Measurements from ENCODE around the gene LTBP3.
"Not testable (repeated sequence)": the region's sequence is repeated elsewhere in the genome, so short reads cannot be mapped to it uniquely, and the experiment has no call there.

Gene LTBP3

DNA sequence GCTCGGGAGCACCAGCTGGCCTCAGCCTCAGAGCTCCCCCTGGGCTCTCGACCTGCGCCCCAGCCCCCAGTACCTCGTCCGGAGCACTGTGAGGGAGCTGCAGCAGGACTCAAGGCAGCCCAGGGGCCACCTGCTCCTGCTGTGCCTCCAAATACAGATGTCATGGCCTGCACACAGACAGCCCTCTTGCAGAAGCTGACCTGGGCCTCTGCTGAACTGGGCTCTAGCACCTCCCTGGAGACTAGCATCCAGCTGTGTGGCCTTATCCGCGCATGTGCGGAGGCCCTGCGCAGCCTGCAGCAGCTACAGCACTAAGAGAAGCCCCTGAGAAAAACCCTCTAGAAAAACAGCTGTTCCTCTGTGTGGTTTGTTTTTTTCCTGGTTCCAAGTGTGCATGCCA is 13.3 kb upstream of the LTBP3 start:
- DNase-seq (ENCODE audit: low read depth), result no peak

DNA sequence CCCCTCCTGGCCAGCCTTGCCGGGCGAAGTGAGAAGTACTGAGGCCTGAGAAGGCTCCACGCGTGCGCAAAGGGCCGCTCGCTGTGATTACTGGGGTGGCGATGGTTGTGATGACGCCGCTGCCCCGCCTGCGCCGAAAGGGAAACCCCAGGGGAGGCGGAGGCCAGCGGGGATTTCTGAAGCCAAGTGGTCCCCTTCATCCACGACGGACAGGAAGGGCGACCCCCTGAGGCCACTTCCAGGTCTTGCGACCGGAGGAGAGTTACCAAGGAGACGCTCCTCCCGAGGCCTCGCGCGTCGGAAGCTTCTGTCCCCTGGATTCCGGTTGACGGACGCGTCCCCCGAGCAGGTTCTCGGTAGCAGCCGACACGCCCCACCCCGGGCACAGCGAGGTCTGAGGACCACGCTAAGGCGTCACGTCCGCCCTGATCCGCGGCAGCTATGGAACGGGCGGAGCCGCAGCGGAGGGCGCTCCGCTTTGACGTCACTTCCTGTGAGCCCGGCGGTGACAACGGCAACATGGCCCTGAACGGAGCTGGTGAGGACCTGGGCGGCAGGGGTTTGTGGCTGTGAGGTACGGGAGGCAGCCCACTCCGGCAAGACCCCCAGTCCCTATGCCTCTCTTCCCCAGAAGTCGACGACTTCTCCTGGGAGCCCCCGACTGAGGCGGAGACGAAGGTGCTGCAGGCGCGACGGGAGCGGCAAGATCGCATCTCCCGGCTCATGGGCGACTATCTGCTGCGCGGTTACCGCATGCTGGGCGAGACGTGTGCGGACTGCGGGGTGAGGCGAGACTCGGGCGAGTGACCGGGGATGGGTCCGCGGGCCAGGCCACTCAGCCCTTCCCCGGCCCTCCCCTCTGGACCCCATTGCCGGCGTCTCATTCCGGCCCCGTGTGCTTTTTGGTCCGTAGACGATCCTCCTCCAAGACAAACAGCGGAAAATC is 12.1 kb upstream of the LTBP3 start, which contains the start of gene ZNRD2:
Gene ZNRD2, plus strand, starts transcription at position 505 of the 946 bp plus-strand sequence. Its CDS starts 15 bp downstream, at position 520.
- peak; percentile 98 for DNase-seq (ENCODE audit: low read depth)

DNA sequence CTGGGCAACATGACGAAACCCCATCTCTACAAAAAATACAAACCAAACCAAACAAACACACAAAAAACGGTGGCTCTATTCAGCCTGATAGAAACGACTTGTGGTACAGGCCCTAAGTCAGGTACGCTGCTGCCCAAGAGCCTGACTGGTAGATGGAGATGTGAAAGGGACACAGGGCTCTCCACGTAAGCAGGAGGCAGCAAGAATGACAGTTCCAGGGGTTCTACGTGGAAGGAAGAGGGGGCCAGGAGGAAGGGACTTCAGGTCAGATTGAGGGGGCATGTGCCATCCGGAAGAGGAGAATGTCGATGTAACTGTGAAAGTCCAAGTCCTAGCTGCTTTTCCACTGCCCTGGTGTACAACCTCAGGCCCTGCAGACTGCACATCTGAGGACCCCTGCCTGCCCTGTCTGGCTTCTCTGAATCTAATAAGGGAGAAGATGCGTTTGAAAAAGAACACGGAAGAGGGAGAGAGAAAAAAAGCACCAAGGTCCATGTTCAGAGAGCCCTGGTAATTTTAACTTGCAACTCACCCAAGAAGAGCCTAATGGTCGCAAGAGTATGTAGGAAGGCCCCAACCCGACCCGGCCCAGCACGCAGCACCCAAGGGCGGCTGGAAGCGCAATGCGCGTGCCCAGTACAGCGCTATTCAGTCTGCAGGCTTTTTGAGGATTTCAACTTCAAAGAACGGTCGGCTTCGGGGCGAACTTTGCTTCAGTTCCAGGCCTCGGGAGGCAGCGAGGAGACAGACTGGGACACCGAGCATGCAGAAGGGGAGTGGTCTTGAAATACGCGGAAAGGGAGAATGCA is 11.2 kb upstream of the LTBP3 start:
- DNase-seq (ENCODE audit: low read depth), result no peak

DNA sequence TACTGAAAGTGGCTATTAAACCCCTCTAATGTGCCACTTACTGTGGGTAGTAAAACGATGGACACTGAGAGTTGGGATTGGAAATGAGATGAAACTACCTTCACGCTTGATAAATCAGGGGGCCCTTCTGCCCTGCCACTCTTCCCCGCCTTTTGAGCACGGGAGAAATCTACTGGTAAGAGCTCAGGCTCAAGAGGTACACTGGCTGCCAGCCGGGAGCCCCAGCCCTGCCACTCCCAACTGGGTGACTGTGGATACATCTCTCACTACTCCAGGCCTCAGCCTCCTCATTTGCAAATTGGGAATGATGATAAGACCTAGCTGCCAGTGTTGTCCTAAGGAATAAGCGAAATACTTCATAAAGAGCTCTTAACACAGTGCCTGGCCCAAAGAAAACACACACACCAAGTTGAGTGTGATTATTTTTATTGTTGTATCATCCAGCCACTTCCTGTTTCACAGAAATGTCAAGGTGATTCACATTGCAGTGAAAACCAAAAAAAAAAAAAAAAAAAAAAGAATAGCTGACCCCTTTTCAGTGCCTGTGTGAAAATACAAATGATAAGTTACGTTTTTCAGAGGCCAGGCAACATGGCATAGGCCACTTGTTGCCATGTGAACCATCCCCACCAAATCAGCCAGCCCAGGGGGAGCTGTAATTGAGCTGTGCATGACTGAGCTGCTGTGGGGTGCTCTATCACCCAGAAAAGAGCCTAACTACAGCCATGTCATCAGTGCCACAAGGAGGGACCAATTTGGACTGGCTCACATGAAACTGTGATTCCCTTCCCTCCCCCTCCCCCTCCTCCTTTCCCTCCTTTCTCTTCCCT is 7.7 kb upstream of the LTBP3 start:
- DNase-seq (ENCODE audit: low read depth), result no peak

DNA sequence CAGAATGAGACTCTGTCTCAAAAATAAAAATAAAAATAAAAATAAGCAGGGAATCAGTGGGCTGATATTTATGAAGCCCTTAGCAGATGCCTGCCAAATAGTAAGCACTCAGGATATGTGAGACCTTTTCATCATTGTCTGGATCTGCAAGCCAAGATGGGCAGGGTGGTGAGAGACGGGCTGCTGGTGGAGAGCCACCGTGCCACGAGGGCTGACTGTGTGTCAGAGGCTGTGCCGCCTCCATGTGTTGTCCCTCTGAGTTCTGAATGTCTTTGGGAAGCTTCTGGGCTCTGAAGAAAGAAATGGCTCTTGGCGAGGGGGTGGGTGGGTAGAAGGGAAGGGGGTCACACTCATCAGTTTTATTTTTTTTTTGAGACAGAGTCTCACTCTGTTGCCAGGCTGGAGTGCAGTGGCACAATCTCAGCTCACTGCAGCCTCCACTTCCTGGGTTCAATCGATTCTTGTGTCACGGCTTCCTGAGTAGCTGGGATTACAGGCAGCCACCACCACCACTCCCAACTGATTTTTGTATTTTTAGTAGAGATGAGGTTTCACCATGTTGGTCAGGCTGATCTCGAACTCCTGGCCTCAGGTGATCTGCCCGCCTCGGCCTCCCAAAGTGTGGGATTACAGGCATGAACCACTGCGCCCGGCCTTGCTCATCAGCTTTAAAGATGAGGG is 6.9 kb upstream of the LTBP3 start:
- not testable (repeated sequence) for DNase-seq (ENCODE audit: low read depth)

DNA sequence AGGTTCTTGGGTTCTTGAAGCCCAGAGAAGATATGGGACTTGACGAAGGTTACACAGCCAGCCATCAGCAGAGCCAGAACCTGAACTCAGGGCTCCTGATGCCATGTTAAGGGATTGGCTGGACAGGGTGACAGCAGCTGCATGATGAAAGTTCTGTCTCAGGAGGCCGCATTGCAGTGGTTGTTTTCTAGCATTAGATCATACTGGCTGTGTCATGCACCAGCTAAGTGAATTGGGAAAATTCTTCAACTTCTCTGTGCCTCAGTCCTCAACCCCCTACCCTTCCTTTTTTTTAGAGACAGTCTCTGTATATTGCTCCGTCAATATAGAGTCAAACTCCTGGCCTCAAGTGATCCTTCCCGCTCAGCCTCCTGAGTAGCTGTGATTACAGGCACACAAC is 5.4 kb upstream of the LTBP3 start:
- DNase-seq (ENCODE audit: low read depth), result no peak

DNA sequence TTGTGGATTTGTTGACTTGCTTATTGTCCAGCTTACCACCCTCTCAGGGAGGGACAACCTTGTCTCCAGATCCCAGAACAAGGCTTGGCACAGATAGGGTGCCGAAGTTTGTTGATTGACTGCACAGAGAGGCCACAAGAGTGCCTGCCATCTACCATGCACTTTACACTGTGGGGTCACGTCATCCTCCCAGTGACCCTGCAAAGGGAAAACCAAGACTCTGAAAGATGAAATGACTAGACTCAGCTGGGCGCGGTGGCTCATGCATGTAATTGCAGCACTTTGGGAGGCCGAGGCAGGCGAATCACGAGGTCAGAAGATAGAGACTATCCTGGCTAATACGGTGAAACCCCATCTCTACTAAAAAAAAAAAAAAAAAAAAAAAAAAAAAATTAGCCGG is 4.6 kb upstream of the LTBP3 start:
- DNase-seq (ENCODE audit: low read depth), result no peak

DNA sequence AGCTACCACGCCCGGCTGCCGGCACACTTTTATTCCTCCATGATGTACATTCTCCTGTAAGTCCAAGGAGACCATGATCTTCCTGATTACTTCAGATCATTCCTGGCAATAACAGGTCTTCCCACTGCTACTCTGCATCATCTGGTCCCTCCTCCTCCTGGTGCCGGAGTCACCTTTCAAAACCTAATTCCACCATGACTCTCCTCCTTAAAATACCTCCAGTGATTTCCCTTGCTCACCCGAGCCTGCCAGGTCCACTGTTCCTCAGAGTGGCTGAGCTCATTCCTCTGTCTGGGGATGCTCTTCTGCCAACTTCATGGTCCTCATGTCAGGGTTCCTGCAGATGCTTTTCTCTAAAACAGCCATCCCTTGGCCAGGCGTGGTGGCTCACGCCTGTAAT is 3.9 kb upstream of the LTBP3 start:
- DNase-seq (ENCODE audit: low read depth), result no peak

DNA sequence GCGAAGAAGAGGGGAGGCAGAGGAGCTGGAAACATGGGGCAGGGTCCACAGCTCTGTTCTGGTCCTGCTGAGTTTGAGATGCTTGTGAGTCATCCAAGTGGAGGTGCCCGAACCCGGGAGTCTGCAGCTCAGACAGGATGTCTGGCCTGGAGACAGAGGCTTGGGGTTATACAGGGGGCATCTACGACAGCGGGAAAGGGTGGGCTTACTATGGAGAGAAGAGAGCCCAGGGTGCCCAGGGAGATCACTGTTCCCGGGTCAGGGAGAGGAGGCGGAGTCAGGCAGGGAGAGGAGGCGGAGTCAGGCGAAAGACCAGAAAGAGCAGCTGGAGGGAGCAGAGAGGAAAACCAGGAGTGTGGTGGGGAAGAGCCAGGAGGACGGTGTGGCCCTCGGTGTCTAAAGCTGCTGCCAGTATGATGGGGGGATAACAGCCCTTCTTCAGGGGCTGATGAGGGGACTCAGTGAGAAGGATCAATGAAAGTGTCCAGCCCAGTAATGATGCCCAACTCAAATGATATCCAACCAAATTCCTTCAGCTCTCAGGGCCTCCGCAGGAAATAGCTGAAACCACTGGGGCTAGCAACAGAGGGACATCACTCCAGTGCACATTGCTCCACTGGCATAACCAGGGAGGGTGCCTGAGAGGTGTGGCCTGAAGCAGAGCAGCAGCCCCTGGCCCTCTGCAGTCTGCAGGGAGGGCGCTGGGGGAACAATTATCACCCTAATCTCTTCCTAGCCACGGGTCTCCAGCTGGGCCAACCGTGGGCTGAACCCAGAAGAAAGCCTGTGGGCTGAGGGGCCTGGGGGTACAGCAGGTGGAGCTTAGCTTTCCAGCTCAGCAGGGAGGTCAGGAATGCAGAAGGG is 2.6 kb upstream of the LTBP3 start:
- DNase-seq (ENCODE audit: low read depth), result no peak

DNA sequence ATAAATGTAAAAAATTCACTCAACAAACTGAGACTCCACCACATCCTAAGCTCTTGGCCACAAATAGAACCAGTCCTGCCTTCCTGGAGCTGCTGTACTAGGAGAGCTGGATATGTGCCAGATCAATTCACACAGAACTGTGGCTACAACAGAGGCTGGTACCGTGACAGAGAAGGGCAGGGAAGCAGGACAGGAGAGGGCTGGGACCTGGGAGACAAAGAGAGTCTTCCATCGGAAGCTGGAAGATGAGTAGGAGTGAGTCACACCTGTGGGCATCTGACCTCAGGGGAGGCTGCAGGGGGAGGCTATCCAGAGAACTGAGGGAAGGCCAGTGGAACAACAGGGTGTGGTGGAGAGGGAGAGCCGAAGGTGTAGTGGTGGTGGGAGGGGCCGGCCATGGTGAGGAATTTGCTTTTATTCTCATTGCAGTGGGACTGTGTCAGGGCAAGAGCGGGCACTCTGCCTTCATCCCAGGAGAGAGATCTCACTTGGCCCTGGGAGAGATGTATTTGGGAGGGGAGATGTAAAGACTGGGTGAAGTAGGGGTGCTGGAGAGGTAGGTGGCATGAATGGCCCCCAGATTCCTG is 1.9 kb upstream of the LTBP3 start:
- no peak for DNase-seq (ENCODE audit: low read depth)

DNA sequence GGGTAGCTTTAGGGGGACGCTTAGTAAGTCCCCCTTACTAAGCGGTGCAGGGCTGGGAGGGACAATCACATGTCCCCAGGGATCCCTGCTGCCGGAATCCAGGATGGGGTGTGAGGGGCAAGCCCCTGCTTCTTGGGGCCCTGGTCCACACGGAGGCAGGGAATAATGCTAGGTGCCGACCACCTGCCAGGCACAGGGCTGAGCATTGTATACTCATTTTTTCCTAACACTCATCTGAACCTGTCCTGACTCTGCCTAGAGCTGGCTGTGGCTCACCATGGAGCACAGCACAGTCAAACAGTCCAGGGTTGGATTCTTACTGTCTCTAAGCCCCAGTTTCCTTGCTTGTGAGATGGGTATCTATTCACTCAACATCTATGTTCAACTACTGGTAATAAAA is 1.4 kb upstream of the LTBP3 start:
- no peak for DNase-seq (ENCODE audit: low read depth)

DNA sequence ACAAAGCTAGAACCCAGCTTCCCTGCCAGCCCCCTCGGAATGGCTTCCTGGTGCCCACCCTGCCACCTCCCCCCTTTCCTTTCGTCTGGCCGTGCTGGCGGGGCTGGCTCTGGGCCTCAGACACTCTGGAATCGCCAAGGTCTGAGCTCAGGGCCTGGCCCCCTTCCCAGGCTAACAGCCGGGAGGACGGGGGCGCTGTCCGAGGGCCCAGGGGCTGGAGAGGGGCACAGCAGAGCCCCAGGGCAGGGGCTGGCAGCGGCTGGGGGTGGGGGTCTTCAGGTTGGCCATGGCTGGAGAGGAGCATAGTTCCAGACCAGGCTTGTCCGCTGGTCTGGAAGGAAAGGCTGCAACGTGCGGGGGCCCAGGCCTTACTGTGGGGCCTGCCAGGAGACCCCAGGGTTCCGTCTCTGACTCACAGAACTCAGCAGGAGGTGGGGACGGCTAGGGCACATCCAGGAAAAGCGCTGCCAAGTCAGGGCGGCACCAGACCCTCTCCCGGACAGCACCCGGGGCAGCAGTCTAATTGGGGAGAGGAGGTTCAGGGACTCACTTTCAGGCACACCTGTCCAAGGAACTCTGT is 861 bp upstream of the LTBP3 start:
- DNase-seq (ENCODE audit: low read depth), result no peak

DNA sequence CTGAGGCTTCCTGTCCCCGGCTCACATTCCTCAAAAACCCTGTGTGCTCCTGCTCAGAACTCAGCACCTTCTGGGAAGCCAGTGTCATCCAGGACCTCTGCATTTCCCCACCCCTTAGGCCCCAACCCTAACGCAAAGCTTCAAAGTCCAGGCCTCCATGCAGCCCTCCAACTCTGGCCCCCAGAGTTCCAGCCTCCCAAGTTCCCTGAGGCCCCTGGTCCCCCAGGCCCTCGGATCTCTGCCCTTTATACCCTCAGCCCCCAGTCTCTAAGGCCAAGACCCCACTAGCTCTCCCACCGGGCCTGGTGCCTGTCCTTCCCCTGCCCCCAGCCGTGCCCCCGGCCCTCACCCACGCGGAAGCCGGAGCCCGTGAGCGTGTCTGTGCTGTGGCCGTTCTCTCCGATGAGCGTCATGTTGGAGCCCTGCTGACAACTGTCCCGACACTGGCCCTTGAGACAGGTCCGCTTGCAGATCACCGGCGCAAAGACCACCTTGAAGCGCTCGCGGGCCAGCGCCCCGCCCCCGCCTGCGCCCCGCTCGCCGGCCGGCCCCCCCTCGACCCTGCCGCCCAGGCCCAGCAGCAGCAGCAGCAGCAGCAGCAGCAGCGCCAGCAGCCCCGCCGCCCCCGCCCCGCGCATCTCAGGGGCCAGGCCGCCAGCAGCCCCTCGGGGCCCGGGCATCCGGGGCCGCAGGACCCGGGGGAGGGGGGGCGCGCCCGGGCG is 718 bp downstream of the LTBP3 start:
- no peak for DNase-seq (ENCODE audit: low read depth)

DNA sequence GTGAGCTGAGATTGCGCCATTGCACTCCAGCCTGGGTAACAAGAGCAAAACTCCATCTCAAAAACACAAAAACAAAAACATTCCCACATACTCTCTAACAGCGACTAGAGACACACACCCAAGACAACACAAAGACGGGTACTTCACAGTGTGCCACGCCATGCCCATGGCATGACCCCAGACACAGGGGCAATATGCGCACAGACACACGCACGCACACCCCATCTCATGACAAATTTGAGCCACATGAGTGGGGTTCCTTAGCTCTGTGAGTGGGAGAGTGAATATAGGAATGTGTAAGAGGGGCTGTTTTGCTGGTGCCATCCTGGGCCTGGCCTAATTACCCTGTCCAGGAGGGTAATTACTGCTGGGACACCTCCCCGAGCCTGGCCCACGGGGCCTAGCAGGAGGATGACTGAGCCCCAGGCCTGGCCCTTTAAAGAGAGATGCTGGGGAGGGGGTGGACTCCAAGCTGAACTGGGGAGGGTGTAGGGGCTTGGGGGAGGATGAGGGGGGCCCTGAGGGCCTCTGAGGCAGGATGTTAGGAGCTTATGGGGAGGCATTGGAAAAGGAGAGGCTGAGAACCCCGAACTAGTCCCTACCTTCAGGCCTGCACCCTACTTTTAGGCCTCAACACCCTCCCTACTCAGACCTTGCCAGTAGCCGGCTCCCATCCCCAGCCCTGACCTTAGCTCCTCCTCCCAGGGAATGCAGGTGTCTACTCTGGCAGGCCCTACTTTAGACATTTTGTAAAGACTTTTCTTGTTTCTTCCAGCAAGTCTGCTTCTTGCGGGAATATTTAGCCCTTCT is 1.5 kb downstream of the LTBP3 start:
- DNase-seq (ENCODE audit: low read depth), result no peak

DNA sequence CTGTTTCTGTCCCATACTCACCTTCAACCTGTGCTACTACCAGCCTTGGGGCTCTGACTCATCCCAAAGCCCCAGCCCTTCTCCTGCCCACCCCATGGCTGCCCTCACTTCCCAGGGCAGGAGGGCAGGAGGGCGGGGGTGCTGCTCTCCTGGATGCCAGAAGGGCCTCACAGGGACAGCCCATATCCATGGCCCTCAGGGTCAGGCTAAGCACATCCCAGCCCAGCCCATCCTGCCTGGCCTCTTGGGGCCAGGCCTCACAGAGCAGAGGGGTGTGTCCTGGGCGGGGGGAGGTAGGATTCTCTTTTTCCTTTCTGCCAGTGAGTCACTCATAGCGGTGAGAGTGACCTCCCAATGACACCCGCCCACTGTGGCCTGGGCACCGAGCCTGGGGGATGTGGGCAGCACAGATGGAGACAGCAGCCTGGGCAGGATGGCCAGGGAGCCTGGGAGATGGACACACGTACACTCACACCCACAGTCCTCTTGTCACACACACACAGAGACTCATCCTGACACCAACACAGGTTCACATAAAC is 2.4 kb downstream of the LTBP3 start:
- DNase-seq (ENCODE audit: low read depth), result no peak

DNA sequence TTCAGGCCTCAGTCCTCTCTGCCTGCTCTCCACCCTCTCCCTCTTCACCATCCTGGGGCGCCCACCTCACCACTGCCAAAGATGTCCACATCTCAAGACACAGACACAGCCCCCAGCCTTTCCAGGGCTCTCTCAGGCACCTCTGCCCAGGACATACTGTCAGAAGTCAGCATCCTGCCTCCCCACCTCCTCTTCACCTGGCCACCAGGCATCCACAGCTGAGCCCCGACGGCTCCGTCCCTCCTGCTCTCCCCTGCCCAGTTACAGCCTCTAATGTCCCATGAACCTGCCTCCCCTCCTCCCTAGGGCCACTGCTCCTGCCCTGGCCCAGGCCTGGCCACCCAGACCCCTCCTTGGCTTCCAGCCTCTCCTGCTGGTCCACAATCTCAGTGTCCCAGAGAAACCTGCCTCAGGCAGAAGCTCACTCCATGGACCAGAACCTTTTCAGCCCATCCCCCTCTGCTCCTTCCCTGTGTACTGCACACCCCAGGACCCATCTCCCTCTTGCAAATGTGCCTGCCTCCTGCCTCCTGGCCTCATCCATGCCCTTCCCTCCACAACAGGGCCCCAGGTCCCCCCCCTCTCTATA is 3.2 kb downstream of the LTBP3 start:
- DNase-seq (ENCODE audit: low read depth), result no peak

DNA sequence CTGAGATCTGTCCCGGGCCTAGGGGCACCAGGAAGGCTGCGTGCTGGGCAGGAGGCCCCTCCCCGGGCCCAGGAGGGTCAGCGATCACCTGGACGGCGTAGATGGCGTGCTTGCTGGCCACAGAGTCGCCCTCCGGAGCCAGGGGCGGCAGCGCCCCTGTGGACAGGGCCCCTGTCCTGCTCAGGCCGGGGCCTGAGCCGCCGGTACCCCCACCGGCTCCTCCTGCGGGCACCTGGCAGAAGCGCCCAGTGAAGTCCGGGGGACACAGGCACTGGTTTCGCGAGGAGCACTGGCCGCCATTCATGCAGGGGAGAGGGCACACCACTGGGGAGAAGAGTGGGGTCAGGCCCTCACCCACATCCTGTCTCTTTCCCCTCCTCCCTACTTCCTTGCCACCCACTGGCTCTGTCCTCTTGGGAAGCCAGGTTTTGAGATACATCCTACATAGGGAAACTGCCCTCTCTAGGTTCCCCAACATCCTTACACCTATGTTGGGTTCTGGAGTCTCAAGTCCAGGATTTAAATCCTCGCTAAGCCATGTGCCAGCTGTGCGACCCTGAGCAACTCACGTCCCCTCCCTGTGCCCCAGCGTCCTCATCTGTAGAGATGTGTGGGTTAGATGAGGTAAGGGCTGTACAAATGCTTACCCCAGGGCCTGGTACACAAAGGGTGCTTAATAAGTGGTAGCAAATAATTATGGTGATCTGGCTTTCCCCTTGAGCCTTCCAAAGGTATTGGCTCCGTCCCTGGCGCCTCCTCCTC is 3.9 kb downstream of the LTBP3 start:
- DNase-seq (ENCODE audit: low read depth), result no peak

Measured in stimulated activated CD8-positive, alpha-beta memory T cell treated with anti-CD3 and anti-CD28 coated beads, Interleukin-12 subunit alpha, Interleukin-12 subunit beta, amount 100 ng/mL, for 4 hours (primary cell).